ENCODE results near the gene KDM4D.

DNA sequence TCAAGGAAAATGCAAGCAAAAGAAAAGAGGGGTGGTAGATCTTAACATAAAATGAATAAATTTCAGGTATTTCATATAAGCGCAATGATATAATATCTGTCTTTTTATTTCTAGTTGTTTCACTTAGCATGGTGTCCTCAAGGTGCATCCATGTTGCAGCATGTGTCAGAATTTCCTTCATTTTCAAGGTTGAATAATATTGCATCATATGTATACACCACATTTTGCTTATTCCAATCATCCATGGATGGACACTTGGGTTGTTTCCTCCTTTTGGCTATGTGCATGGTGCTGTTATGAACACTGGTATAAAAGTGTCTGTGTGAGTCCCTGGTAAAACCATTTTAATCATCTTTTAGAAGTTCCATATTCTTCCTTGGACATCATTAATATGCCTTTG is 68.7 kb downstream of the KDM4D start:
- TF ChIP-seq, protein P1, sequence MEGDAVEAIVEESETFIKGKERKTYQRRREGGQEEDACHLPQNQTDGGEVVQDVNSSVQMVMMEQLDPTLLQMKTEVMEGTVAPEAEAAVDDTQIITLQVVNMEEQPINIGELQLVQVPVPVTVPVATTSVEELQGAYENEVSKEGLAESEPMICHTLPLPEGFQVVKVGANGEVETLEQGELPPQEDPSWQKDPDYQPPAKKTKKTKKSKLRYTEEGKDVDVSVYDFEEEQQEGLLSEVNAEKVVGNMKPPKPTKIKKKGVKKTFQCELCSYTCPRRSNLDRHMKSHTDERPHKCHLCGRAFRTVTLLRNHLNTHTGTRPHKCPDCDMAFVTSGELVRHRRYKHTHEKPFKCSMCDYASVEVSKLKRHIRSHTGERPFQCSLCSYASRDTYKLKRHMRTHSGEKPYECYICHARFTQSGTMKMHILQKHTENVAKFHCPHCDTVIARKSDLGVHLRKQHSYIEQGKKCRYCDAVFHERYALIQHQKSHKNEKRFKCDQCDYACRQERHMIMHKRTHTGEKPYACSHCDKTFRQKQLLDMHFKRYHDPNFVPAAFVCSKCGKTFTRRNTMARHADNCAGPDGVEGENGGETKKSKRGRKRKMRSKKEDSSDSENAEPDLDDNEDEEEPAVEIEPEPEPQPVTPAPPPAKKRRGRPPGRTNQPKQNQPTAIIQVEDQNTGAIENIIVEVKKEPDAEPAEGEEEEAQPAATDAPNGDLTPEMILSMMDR (IDR thresholded peaks at IDR 0.05), result no peak
- TF ChIP-seq POLR2A (IDR thresholded peaks at IDR 0.05) (no peak), EP300 (IDR thresholded peaks at IDR 0.05) (no peak), POLR2AphosphoS5 (IDR thresholded peaks at IDR 0.05) (no peak)

Data from suprapubic skin (tissue), 4 donors.